ENCODE data around the gene CNTN1.

CNTN1 gene

DNA sequence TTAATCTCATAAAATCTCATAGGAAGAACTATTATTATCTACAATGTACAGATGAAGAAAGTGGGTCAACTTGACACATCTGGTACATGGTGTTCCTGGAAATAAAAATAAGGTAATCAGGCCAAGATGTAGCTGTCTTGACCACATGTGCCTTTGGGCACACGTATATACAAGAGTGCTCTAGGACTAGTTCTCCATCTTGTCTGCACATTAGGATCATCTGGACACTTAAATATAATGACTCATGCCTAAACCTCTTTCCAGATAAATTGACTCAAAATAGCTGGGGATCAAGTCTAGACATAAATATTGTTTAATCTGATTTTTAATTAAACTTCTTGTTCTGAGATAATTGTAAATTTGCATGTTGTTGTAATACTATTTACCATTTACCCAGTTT, 182.6 kb downstream of the CNTN1 start (continued):
- TF ChIP-seq, protein P1, sequence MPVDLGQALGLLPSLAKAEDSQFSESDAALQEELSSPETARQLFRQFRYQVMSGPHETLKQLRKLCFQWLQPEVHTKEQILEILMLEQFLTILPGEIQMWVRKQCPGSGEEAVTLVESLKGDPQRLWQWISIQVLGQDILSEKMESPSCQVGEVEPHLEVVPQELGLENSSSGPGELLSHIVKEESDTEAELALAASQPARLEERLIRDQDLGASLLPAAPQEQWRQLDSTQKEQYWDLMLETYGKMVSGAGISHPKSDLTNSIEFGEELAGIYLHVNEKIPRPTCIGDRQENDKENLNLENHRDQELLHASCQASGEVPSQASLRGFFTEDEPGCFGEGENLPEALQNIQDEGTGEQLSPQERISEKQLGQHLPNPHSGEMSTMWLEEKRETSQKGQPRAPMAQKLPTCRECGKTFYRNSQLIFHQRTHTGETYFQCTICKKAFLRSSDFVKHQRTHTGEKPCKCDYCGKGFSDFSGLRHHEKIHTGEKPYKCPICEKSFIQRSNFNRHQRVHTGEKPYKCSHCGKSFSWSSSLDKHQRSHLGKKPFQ (tag by site-specific recombination; IDR thresholded peaks at IDR 0.05) = no peak
- TF ChIP-seq, protein P2, sequence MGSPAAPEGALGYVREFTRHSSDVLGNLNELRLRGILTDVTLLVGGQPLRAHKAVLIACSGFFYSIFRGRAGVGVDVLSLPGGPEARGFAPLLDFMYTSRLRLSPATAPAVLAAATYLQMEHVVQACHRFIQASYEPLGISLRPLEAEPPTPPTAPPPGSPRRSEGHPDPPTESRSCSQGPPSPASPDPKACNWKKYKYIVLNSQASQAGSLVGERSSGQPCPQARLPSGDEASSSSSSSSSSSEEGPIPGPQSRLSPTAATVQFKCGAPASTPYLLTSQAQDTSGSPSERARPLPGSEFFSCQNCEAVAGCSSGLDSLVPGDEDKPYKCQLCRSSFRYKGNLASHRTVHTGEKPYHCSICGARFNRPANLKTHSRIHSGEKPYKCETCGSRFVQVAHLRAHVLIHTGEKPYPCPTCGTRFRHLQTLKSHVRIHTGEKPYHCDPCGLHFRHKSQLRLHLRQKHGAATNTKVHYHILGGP (tag by site-specific recombination; IDR thresholded peaks at IDR 0.05) = no peak
- TF ChIP-seq ZNF157 (tag by site-specific recombination; IDR thresholded peaks at IDR 0.05) (no peak), ZBTB7A (tag by site-specific recombination; IDR thresholded peaks at IDR 0.05; ENCODE audit: low read depth) (no peak), PRDM6 (tag by site-specific recombination; IDR thresholded peaks at IDR 0.05) (no peak)

DNA sequence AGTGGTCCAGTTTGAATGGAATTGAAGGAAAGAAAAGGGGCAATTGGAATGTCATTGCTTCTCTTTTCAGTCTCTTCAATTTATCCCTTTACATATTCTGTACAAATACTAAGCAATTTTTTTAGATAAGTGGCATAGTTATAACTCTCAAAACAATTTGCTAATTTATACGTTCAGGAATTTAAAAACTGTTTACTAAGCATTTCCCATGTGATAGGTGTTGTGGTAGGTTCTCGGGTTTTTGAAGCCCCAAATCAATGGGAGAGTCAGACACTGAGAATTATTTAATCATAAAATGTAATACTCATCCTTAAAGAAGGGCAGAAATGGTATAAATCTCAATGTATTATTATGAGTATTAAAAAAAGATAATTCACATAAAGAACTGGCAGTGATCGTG, 197.1 kb downstream of the CNTN1 start:
- no peak for TF ChIP-seq ZNF169 (tag by site-specific recombination; IDR thresholded peaks at IDR 0.05)
- TF ChIP-seq MYNN (tag by site-specific recombination; IDR thresholded peaks at IDR 0.05; ENCODE audit: borderline replicate concordance) = no peak
- TF ChIP-seq, protein P3, sequence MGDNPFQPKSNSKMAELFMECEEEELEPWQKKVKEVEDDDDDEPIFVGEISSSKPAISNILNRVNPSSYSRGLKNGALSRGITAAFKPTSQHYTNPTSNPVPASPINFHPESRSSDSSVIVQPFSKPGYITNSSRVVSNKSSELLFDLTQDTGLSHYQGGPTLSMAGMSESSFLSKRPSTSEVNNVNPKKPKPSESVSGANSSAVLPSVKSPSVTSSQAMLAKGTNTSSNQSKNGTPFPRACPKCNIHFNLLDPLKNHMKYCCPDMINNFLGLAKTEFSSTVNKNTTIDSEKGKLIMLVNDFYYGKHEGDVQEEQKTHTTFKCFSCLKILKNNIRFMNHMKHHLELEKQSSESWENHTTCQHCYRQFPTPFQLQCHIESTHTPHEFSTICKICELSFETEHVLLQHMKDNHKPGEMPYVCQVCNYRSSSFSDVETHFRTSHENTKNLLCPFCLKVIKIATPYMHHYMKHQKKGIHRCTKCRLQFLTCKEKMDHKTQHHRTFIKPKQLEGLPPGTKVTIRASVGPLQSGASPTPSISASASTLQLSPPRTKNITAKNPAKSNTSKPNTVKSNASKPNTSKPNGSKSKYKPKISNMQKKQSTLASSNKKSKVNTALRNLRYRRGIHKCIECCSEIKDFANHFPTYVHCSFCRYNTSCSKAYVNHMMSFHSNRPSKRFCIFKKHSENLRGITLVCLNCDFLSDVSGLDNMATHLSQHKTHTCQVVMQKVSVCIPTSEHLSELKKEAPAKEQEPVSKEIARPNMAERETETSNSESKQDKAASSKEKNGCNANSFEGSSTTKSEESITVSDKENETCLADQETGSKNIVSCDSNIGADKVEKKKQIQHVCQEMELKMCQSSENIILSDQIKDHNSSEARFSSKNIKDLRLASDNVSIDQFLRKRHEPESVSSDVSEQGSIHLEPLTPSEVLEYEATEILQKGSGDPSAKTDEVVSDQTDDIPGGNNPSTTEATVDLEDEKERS (tag by site-specific recombination; IDR thresholded peaks at IDR 0.05) = no peak
- no peak for TF ChIP-seq ZNF350 (tag by site-specific recombination; IDR thresholded peaks at IDR 0.05)
- no peak for TF ChIP-seq ZNF274 (IDR thresholded peaks at IDR 0.05; ENCODE audit: low read length)
- TF ChIP-seq ZNF274 (tag by site-specific recombination; IDR thresholded peaks at IDR 0.05; ENCODE audit: borderline replicate concordance) = no peak
- H3K4me3 ChIP-seq (ENCODE audit: low read depth, low read length) = no peak overlapping the region
- H3K9me3 ChIP-seq (ENCODE audit: control insufficient read depth, insufficient read depth, low read depth, low read length) = no peaks in the 10 kb centered on the region
- CTCF ChIA-PET = no interaction called here
- no peaks in the 10 kb centered on the region for H3K4me1 ChIP-seq (ENCODE audit: control insufficient read depth, insufficient read depth, low read length)
- no peak overlapping the region for H3K27ac ChIP-seq (ENCODE audit: extremely low read depth, low read depth, low read length)
- H3K36me3 ChIP-seq (ENCODE audit: control insufficient read depth in 2 of 2, insufficient read depth in 1 of 2, low read length in 2 of 2) = no peaks in the 10 kb centered on the region
- POLR2A ChIA-PET = no interaction called here

DNA sequence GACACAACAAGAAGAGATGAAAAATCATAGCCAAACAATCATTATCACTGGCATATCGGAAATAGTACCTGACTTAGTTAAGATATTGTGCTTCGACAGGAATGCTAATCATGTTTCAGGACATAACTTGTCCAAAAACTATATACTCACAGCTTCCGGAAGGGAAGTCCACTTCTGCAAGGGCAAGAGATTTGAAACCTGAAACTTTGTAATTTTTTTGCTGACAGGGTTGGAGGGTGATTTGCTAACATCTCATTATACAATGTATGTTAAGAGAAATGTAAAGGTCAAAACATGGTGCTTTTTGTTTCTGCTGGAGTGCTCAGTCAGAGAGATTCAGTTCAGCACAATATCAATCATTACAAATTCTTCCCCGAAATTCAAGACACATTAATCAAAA, 200.3 kb downstream of the CNTN1 start:
- TF ChIP-seq ZNF114 (tag by site-specific recombination; IDR thresholded peaks at IDR 0.05) = no peak
- Histone ChIP-seq H3K4me1 (ENCODE audit: control insufficient read depth, insufficient read depth, low read length) (no peaks in the 10 kb centered on the region), H3K36me3 (ENCODE audit: control insufficient read depth in 2 of 2, insufficient read depth in 1 of 2, low read length in 2 of 2) (no peaks in the 10 kb centered on the region), H3K27ac (ENCODE audit: extremely low read depth, low read depth, low read length) (no peak overlapping the region), H3K4me3 (ENCODE audit: low read depth, low read length) (no peak overlapping the region), H3K9me3 (ENCODE audit: control insufficient read depth, insufficient read depth, low read depth, low read length) (no peaks in the 10 kb centered on the region)
- ChIA-PET CTCF (no interaction called here), POLR2A (no interaction called here)

DNA sequence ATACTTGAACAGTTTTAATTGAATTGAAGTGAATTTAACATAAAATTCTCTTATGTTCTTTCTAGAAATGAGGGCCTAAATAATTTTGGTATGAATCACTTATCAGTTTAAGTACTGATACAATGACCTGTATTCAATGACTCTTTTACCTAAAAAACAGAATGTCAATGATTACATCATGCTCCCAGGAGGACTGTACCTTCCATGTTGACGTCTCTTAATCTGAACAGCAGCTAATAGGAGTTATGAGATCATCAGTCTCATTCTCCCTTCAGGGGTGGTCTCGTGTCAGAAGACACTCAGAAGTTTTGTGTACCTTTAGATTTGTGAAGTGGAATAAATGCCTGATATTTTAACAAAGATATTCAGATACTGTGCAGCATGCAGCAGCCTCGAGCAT, 206.3 kb downstream of the CNTN1 start:
- Histone ChIP-seq H3K9me3 (ENCODE audit: control insufficient read depth, insufficient read depth, low read depth, low read length) (no peaks in the 10 kb centered on the region), H3K27ac (ENCODE audit: extremely low read depth, low read depth, low read length) (no peak overlapping the region), H3K36me3 (ENCODE audit: control insufficient read depth in 2 of 2, insufficient read depth in 1 of 2, low read length in 2 of 2) (no peaks in the 10 kb centered on the region), H3K4me1 (ENCODE audit: control insufficient read depth, insufficient read depth, low read length) (no peaks in the 10 kb centered on the region), H3K4me3 (ENCODE audit: low read depth, low read length) (no peak overlapping the region)
- POLR2A ChIA-PET = no interaction called here
- CTCF ChIA-PET = no interaction called here
- TF ChIP-seq CTCF (tag by site-specific recombination; IDR thresholded peaks at IDR 0.05) = no peak
- TF ChIP-seq, protein P4, sequence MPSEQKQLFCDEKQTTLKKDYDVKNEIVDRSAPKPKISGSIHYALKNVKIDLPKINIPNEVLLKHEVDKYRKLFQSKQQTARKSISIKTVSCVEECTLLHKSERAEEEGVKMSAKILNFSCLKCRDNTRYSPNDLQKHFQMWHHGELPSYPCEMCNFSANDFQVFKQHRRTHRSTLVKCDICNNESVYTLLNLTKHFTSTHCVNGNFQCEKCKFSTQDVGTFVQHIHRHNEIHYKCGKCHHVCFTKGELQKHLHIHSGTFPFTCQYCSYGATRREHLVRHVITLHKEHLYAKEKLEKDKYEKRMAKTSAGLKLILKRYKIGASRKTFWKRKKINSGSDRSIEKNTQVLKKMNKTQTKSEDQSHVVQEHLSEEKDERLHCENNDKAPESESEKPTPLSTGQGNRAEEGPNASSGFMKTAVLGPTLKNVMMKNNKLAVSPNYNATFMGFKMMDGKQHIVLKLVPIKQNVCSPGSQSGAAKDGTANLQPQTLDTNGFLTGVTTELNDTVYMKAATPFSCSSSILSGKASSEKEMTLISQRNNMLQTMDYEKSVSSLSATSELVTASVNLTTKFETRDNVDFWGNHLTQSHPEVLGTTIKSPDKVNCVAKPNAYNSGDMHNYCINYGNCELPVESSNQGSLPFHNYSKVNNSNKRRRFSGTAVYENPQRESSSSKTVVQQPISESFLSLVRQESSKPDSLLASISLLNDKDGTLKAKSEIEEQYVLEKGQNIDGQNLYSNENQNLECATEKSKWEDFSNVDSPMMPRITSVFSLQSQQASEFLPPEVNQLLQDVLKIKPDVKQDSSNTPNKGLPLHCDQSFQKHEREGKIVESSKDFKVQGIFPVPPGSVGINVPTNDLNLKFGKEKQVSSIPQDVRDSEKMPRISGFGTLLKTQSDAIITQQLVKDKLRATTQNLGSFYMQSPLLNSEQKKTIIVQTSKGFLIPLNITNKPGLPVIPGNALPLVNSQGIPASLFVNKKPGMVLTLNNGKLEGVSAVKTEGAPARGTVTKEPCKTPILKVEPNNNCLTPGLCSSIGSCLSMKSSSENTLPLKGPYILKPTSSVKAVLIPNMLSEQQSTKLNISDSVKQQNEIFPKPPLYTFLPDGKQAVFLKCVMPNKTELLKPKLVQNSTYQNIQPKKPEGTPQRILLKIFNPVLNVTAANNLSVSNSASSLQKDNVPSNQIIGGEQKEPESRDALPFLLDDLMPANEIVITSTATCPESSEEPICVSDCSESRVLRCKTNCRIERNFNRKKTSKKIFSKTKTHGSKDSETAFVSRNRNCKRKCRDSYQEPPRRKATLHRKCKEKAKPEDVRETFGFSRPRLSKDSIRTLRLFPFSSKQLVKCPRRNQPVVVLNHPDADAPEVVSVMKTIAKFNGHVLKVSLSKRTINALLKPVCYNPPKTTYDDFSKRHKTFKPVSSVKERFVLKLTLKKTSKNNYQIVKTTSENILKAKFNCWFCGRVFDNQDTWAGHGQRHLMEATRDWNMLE (tag by site-specific recombination; conservative IDR thresholded peaks at IDR 0.05; ENCODE audit: low read depth) = 0 out of 2 replicates have a peak, but pooled peaks have one; percentile 21
- no peak for TF ChIP-seq ZXDB (tag by site-specific recombination; IDR thresholded peaks at IDR 0.05)
- no peak for TF ChIP-seq ZNF37A (tag by site-specific recombination; IDR thresholded peaks at IDR 0.05)

Data from HEK293 (cell line).